OCI-LY1 (cell line): ENCODE data around the gene ABCG2.

ENCODE experiments used
- EZH2 ChIP-seq: fragments of 200-600 bp; sonication (generic), shearing (Covaris generic); IDR thresholded peaks from 2 replicates; pipeline ENCODE4 v1.8.0; 2017; ENCODE audit warnings: borderline replicate concordance, mixed run types, mild to moderate bottlenecking, antibody characterized with exemption, low read length, moderate library complexity, mixed read lengths
- TF ChIP-seq, protein P1 (sequence below): fragments of 200-600 bp; sonication (generic), shearing (Covaris generic); IDR thresholded peaks from 2 replicates; pipeline ENCODE4 v1.5.1; 2017; ENCODE audit warnings: mild to moderate bottlenecking, antibody characterized with exemption, low read length, moderate library complexity, mixed read lengths

DNA sequence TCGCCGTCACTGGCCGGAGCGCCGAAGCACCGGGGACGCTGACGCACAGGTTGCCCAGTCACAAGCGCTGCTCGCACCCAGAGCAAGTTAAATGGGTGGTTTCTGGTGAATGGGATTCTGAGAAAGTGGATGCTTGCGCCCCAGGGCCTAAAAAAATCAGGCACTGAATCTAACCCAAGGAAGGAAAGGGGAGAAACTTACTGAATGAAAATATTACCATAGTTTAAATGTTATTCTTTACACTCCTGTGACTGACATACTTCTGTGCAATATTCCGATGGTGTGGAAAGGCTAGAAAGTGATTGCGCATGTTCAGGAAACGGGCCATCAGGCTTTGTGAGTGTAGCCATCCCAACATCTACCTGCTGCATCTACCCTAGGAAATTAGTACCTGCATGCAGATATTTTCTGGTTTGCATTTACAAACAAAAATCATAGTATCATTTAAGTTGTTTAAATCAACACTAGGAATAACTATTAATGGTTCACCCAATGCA is 838 bp upstream of the ABCG2 start:
- TF ChIP-seq, protein P1, sequence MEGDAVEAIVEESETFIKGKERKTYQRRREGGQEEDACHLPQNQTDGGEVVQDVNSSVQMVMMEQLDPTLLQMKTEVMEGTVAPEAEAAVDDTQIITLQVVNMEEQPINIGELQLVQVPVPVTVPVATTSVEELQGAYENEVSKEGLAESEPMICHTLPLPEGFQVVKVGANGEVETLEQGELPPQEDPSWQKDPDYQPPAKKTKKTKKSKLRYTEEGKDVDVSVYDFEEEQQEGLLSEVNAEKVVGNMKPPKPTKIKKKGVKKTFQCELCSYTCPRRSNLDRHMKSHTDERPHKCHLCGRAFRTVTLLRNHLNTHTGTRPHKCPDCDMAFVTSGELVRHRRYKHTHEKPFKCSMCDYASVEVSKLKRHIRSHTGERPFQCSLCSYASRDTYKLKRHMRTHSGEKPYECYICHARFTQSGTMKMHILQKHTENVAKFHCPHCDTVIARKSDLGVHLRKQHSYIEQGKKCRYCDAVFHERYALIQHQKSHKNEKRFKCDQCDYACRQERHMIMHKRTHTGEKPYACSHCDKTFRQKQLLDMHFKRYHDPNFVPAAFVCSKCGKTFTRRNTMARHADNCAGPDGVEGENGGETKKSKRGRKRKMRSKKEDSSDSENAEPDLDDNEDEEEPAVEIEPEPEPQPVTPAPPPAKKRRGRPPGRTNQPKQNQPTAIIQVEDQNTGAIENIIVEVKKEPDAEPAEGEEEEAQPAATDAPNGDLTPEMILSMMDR: no peak
- no peak for TF ChIP-seq EZH2
